IMR-90 (cell line): ENCODE data around the gene FXYD4. TPM values are rescaled to one million over a fixed set of nuclear protein-coding genes. Genes with fewer than 3 reads are reported as not detected.

Experiments
- ATAC-seq: fragments of 200-7000 bp; cut with Tn5 transposase; 2 replicates; pipeline ENCODE4 v1.9.1; 2020; ENCODE audit warnings: low read depth, mild to moderate bottlenecking, moderate library complexity
- BruUV-seq: library from RNA; stranded (reverse); fragments of 400-500 nt; replicated peaks from 2 replicates; lab custom pipeline; 2021; lab: Mats Ljungman, UMichigan
- CTCF ChIA-PET: fragments of 300-600 bp; formaldehyde crosslinking; extraction: SDS; loops from one replicate; lab custom pipeline; 2021; ENCODE audit warnings: antibody characterized with exemption; lab: Yijun Ruan, JAX
- POLR2A ChIA-PET: fragments of 300-600 bp; sonication (Branson Sonifier 250); formaldehyde crosslinking; loops from one replicate; lab custom pipeline; 2022; ENCODE audit warnings: antibody characterized with exemption; ENCODE audit not compliant: unreplicated experiment; lab: Charles Lee
- DNase-seq: peaks from one replicate; pipeline ENCODE4 v3.0.0; 2013
- H2AFZ ChIP-seq: replicated peaks from 2 replicates; pipeline ENCODE3; 2013; ENCODE audit warnings: low read length, mild to moderate bottlenecking; ENCODE audit not compliant: poor library complexity
- H2AK5ac ChIP-seq: 2 replicates; pipeline ENCODE4 v1.6.1; 2013; ENCODE audit warnings: low read depth, low read length, inconsistent platforms
- H2AK9ac ChIP-seq: replicated peaks from 2 replicates; pipeline ENCODE3; 2013; ENCODE audit warnings: mild to moderate bottlenecking, low read depth, low read length, moderate library complexity; ENCODE audit not compliant: poor library complexity
- H2BK120ac ChIP-seq: 2 replicates; pipeline ENCODE4 v1.6.1; 2013; ENCODE audit warnings: low read depth, low read length, inconsistent platforms
- H2BK15ac ChIP-seq: 3 replicates; pipeline ENCODE4 v1.6.1; 2013; ENCODE audit warnings: low read depth, low read length, inconsistent platforms
- H2BK20ac ChIP-seq: 2 replicates; pipeline ENCODE4 v1.6.1; 2013; ENCODE audit warnings: low read depth, mild to moderate bottlenecking, inconsistent platforms, low read length, moderate library complexity
- H2BK5ac ChIP-seq: 2 replicates; pipeline ENCODE4 v1.6.1; 2013; ENCODE audit warnings: mild to moderate bottlenecking, low read depth, low read length, inconsistent platforms; ENCODE audit not compliant: poor library complexity, severe bottlenecking
- H3K14ac ChIP-seq: replicated peaks from 2 replicates; pipeline ENCODE4 v1.6.1; 2013; ENCODE audit warnings: low read depth, low read length, inconsistent platforms
- H3K18ac ChIP-seq: 2 replicates; pipeline ENCODE4 v1.6.1; 2013; ENCODE audit warnings: low read depth, low read length, control low read depth
- H3K23ac ChIP-seq: 2 replicates; pipeline ENCODE4 v1.6.1; 2013; ENCODE audit warnings: low read depth, low read length, inconsistent platforms
- H3K27ac ChIP-seq: 2 replicates; pipeline ENCODE4 v1.5.1; 2013; ENCODE audit warnings: mild to moderate bottlenecking, control low read depth, low read length; ENCODE audit not compliant: insufficient read depth
- H3K27me3 ChIP-seq: 2 replicates; pipeline ENCODE4 v1.6.1; 2013; ENCODE audit warnings: low read length; ENCODE audit not compliant: control insufficient read depth, insufficient read depth
- H3K36me3 ChIP-seq: 2 replicates; pipeline ENCODE4 v1.6.1; 2013; ENCODE audit warnings: low read length, mixed read lengths; ENCODE audit not compliant: control insufficient read depth, insufficient read depth
- H3K4ac ChIP-seq: 2 replicates; pipeline ENCODE4 v1.6.1; 2013; ENCODE audit warnings: low read depth, low read length, inconsistent platforms
- H3K4me1 ChIP-seq: 2 replicates; pipeline ENCODE4 v1.6.1; 2013; ENCODE audit warnings: low read length, mixed read lengths; ENCODE audit not compliant: control insufficient read depth, insufficient read depth
- H3K4me2 ChIP-seq: 2 replicates; pipeline ENCODE4 v1.6.1; 2013; ENCODE audit warnings: low read depth, mild to moderate bottlenecking, control low read depth, low read length, moderate library complexity
- H3K4me3 ChIP-seq: 2 replicates; pipeline ENCODE4 v1.5.1; 2013; ENCODE audit warnings: low read depth, mild to moderate bottlenecking, control low read depth, low read length, moderate library complexity; ENCODE audit not compliant: insufficient read depth
- H3K56ac ChIP-seq: 2 replicates; pipeline ENCODE4 v1.6.1; 2013; ENCODE audit warnings: low read length, inconsistent platforms; ENCODE audit not compliant: insufficient read depth; ENCODE audit errors: extremely low read depth
- H3K79me1 ChIP-seq, 2 experiments: 2 replicates each; pipeline ENCODE4 v1.6.1; 2013; ENCODE audit warnings: low read length in 2 of 2, inconsistent platforms in 1 of 2, low read depth in 1 of 2
- H3K9ac ChIP-seq: 2 replicates; pipeline ENCODE4 v1.6.1; 2013; ENCODE audit warnings: low read depth, low read length, control low read depth
- H3K9me1 ChIP-seq: 2 replicates; pipeline ENCODE4 v1.6.1; 2013; ENCODE audit warnings: low read length, inconsistent platforms; ENCODE audit not compliant: insufficient read depth
- H3K9me3 ChIP-seq: 2 replicates; pipeline ENCODE4 v1.6.1; 2013; ENCODE audit warnings: low read length; ENCODE audit not compliant: control insufficient read depth, insufficient read depth
- H4K20me1 ChIP-seq: 2 replicates; pipeline ENCODE4 v1.6.1; 2013; ENCODE audit warnings: low read length, inconsistent platforms; ENCODE audit not compliant: insufficient read depth
- H4K5ac ChIP-seq: 2 replicates; pipeline ENCODE4 v1.6.1; 2013; ENCODE audit warnings: mild to moderate bottlenecking, low read depth, low read length, control low read depth
- H4K8ac ChIP-seq, 2 experiments: 2 replicates each; pipeline ENCODE4 v1.6.1; 2013; ENCODE audit warnings: low read depth in 2 of 2, low read length in 2 of 2, control low read depth in 1 of 2, inconsistent platforms in 1 of 2
- H4K91ac ChIP-seq: 2 replicates; pipeline ENCODE4 v1.6.1; 2013; ENCODE audit warnings: low read depth, low read length, inconsistent platforms; ENCODE audit not compliant: insufficient read depth
- BHLHE40 ChIP-seq: fragments of 150-350 bp; IDR thresholded peaks from 2 replicates; pipeline ENCODE4 v1.6.1; 2016; ENCODE audit warnings: mild to moderate bottlenecking, low read depth, low read length
- CHD1 ChIP-seq: IDR thresholded peaks from 2 replicates; pipeline ENCODE4 v1.6.1; 2012; ENCODE audit warnings: low read depth, low read length, improper control_type of control experiment
- POLR2A ChIP-seq: IDR thresholded peaks from 2 replicates; pipeline ENCODE4 v1.6.1; 2012; ENCODE audit warnings: mild to moderate bottlenecking, low read depth, low read length
- RCOR1 ChIP-seq: IDR thresholded peaks from 2 replicates; pipeline ENCODE4 v1.6.1; 2012; ENCODE audit warnings: mild to moderate bottlenecking, low read length, improper control_type of control experiment; ENCODE audit not compliant: insufficient replicate concordance
- RFX5 ChIP-seq: IDR thresholded peaks from 2 replicates; pipeline ENCODE4 v1.8.0; 2012; ENCODE audit warnings: low read depth, mild to moderate bottlenecking, low read length, moderate library complexity
- SMC3 ChIP-seq: fragments of 150-350 bp; IDR thresholded peaks from 2 replicates; pipeline ENCODE4 v1.6.1; 2016; ENCODE audit warnings: low read depth, mild to moderate bottlenecking, antibody characterized with exemption, low read length, moderate library complexity
- WGBS, 2 experiments: methylation state at CpG; one replicate each; pipeline versions ENCODE4 v1.1.5 to v1.1.7; 2013; ENCODE audit warnings: missing lambda C conversion rate in 2 of 2; ENCODE audit not compliant: insufficient read length in 1 of 2; ENCODE audit errors: extremely low coverage in 2 of 2; 5-methylcytosine and 5-hydroxymethylcytosine counted together
- dilution Hi-C: fragments of 300-500 bp; cut with HindIII; formaldehyde crosslinking; loops from one replicate; pipeline ENCODE4 v1.14.3; 2018; ENCODE audit warnings: low sequenced_read_pairs; ENCODE audit not compliant: unreplicated experiment
- in situ Hi-C: fragments of 300-500 bp; cut with MboI; formaldehyde crosslinking; loops from 3 replicates; pipeline ENCODE4 v1.14.3; 2019; ENCODE audit warnings: low sequenced_read_pairs, inconsistent platforms, mixed read lengths
- intact Hi-C: fragments of 100-400 bp; cut with micrococcal nuclease; formaldehyde crosslinking; loops from 2 replicates; pipeline ENCODE4 v1.10.0; 2022
- polyA plus RNA-seq, 3 experiments: library from polyadenylated mRNA; depleted of rRNA; stranded (reverse); fragments of >200 nt; gene quantifications; 2 replicates each; pipeline ENCODE4 v1.2.3, GENCODE V29; 2012; ENCODE audit warnings: low replicate concordance in 1 of 3
- total RNA-seq: library from RNA; depleted of rRNA; stranded (reverse); fragments of >200 nt; gene quantifications from 2 replicates; pipeline ENCODE4 v1.2.3, GENCODE V29; 2012
- TF ChIP-seq, protein P1 (sequence below): fragments of 150-350 bp; IDR thresholded peaks from 2 replicates; pipeline ENCODE4 v1.6.1; 2016; ENCODE audit warnings: low read depth, mild to moderate bottlenecking, low read length, moderate library complexity, borderline replicate concordance

FXYD4 gene
- total and polyA plus RNA-seq, 2 of the 4 experiments (the other 2 are of a cell fraction): not detected

DNA sequence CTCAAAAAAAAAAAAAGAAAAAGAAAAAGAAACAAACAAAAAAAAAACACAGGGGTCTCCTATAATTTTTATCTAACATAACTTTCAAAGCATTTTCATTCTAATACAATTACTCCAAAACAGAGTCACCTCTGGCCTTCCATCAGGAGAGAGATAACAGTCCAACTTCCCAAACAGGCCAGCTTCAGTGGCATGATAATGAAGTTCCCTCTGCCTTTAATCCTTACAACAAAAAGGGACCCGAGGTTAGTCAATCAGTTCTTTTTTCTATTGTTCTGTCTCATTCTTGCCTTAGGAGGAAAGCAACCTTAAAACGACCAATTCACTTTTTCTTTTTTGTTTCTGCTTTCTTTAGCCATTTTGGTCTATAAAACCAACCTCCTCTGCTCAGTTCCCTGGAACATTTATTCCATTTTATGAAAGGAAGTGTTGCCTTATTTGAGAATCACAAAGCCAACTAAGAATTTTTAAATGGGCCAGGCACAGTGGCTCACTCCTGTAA lies 16.5 kb upstream of the FXYD4 start:
- WGBS, 2 experiments: 0% methylated on average over 1 of the region's 2 CpGs; no CpG with 5 or more reads in 1 of the 2 experiments
- no peak overlapping the region for H3K4ac ChIP-seq
- DNase-seq (no peak), ATAC-seq (no peak)
- POLR2A ChIA-PET: no interaction called here
- CTCF ChIA-PET: no interaction called here
- H3K56ac ChIP-seq: no peak overlapping the region
- no peaks in the 10 kb centered on the region for H3K79me1 ChIP-seq
- no peak overlapping the region for H3K4me3 ChIP-seq
- no peak overlapping the region for H2BK20ac ChIP-seq
- no peak overlapping the region for H3K27ac ChIP-seq
- no peak overlapping the region for H3K14ac ChIP-seq
- peaks cover 12% of the 10 kb centered on the region for H3K27me3 ChIP-seq
- H3K36me3 ChIP-seq: no peaks in the 10 kb centered on the region
- no peak overlapping the region for H4K91ac ChIP-seq
- no peak overlapping the region for H2BK5ac ChIP-seq
- no peak overlapping the region for H2BK15ac ChIP-seq
- no peaks in the 10 kb centered on the region for H3K4me1 ChIP-seq
- no peak overlapping the region for H2AFZ ChIP-seq
- H3K23ac ChIP-seq: no peak overlapping the region
- no TSS peak for BruUV-seq
- H4K5ac ChIP-seq: no peak overlapping the region
- no peak overlapping the region for H3K18ac ChIP-seq
- no peaks in the 10 kb centered on the region for H3K9me3 ChIP-seq
- no peak overlapping the region for H2BK120ac ChIP-seq
- no peak overlapping the region for H4K8ac ChIP-seq
- no peaks in the 10 kb centered on the region for H3K9me1 ChIP-seq
- H3K9ac ChIP-seq: no peak overlapping the region
- H2AK5ac ChIP-seq: no peak overlapping the region
- TF ChIP-seq CHD1: no peak
- no peak for TF ChIP-seq POLR2A
- TF ChIP-seq, protein P1, sequence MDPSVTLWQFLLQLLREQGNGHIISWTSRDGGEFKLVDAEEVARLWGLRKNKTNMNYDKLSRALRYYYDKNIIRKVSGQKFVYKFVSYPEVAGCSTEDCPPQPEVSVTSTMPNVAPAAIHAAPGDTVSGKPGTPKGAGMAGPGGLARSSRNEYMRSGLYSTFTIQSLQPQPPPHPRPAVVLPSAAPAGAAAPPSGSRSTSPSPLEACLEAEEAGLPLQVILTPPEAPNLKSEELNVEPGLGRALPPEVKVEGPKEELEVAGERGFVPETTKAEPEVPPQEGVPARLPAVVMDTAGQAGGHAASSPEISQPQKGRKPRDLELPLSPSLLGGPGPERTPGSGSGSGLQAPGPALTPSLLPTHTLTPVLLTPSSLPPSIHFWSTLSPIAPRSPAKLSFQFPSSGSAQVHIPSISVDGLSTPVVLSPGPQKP: no peak
- TF ChIP-seq SMC3: no peak
- TF ChIP-seq BHLHE40: no peak
- TF ChIP-seq RFX5: no peak
- no peak for TF ChIP-seq RCOR1
- intact Hi-C loops: no loop called here
- H2AK9ac ChIP-seq: no peak overlapping the region
- H4K20me1 ChIP-seq: no peaks in the 10 kb centered on the region
- dilution Hi-C loops: no loop called here
- H3K4me2 ChIP-seq: no peak overlapping the region
- in situ Hi-C loops: no loop called here
